H9 (cell line): ENCODE data around the gene GFM2. TPM values are rescaled to one million over a fixed set of nuclear protein-coding genes. Genes with fewer than 3 reads are reported as not detected.

Experiments
- DNase-seq: peaks from one replicate; pipeline ENCODE4 v3.0.0-alpha.2; 2017
- H2AFZ ChIP-seq: one replicate; pipeline ENCODE4 v1.6.1; 2013; ENCODE audit warnings: mild to moderate bottlenecking, low read length, control low read depth, moderate library complexity
- H2AK5ac ChIP-seq: 2 replicates; pipeline ENCODE4 v1.6.1; 2013; ENCODE audit warnings: low read length, control low read depth, mixed read lengths; ENCODE audit not compliant: insufficient read length
- H2BK120ac ChIP-seq: one replicate; pipeline ENCODE4 v1.6.1; 2013; ENCODE audit warnings: low read depth, mild to moderate bottlenecking, low read length, control low read depth, inconsistent platforms; ENCODE audit not compliant: poor library complexity, severe bottlenecking
- H2BK12ac ChIP-seq: 2 replicates; pipeline ENCODE4 v1.6.1; 2013; ENCODE audit warnings: low read length, control low read depth, mixed read lengths, low read depth; ENCODE audit not compliant: insufficient read length
- H2BK15ac ChIP-seq: 2 replicates; pipeline ENCODE4 v1.6.1; 2013; ENCODE audit warnings: low read depth, low read length, control low read depth
- H2BK20ac ChIP-seq: one replicate; pipeline ENCODE4 v1.6.1; 2013; ENCODE audit warnings: low read depth, mild to moderate bottlenecking, low read length, control low read depth, inconsistent platforms; ENCODE audit not compliant: poor library complexity, severe bottlenecking
- H2BK5ac ChIP-seq: 2 replicates; pipeline ENCODE4 v1.6.1; 2013; ENCODE audit warnings: low read length, control low read depth, mixed read lengths; ENCODE audit not compliant: insufficient read length
- H3K14ac ChIP-seq: 2 replicates; pipeline ENCODE4 v1.6.1; 2013; ENCODE audit warnings: low read length, control low read depth; ENCODE audit not compliant: insufficient read depth
- H3K18ac ChIP-seq: 2 replicates; pipeline ENCODE4 v1.6.1; 2013; ENCODE audit warnings: low read depth, mild to moderate bottlenecking, mixed read lengths, low read length, control low read depth; ENCODE audit not compliant: insufficient read length
- H3K23ac ChIP-seq: 2 replicates; pipeline ENCODE4 v1.6.1; 2013; ENCODE audit warnings: low read length, control low read depth, mixed read lengths, low read depth; ENCODE audit not compliant: insufficient read length
- H3K23me2 ChIP-seq: 2 replicates; pipeline ENCODE4 v1.6.1; 2013; ENCODE audit warnings: low read depth, mild to moderate bottlenecking, mixed read lengths, low read length, control low read depth; ENCODE audit not compliant: insufficient read length, poor library complexity, severe bottlenecking
- H3K27ac ChIP-seq: 2 replicates; pipeline ENCODE4 v1.5.1; 2013; ENCODE audit warnings: low read length, control low read depth, mixed read lengths, low read depth; ENCODE audit not compliant: insufficient read length
- H3K27me3 ChIP-seq: 2 replicates; pipeline ENCODE4 v1.6.1; 2013; ENCODE audit warnings: low read length, control low read depth, inconsistent platforms; ENCODE audit not compliant: insufficient read depth
- H3K4ac ChIP-seq: 2 replicates; pipeline ENCODE4 v1.6.1; 2013; ENCODE audit warnings: low read depth, mild to moderate bottlenecking, control low read depth, inconsistent platforms, low read length, moderate library complexity
- H3K4me1 ChIP-seq: 2 replicates; pipeline ENCODE4 v1.6.1; 2013; ENCODE audit warnings: low read length, control low read depth, inconsistent platforms; ENCODE audit not compliant: insufficient read depth
- H3K4me2 ChIP-seq: 2 replicates; pipeline ENCODE4 v1.6.1; 2013; ENCODE audit warnings: low read length, control low read depth, mixed read lengths; ENCODE audit not compliant: insufficient read length, insufficient read depth
- H3K56ac ChIP-seq: 2 replicates; pipeline ENCODE4 v1.6.1; 2013; ENCODE audit warnings: low read depth, mild to moderate bottlenecking, mixed read lengths, low read length, control low read depth; ENCODE audit not compliant: insufficient read length
- H3K79me1 ChIP-seq: 2 replicates; pipeline ENCODE4 v1.6.1; 2013; ENCODE audit warnings: low read depth, mild to moderate bottlenecking, moderate library complexity, low read length, control low read depth, inconsistent platforms; ENCODE audit not compliant: insufficient read depth, poor library complexity, severe bottlenecking
- H3K79me2 ChIP-seq: 2 replicates; pipeline ENCODE4 v1.6.1; 2013; ENCODE audit warnings: low read length, control low read depth, inconsistent platforms; ENCODE audit not compliant: insufficient read depth
- H3K9ac ChIP-seq: 2 replicates; pipeline ENCODE4 v1.6.1; 2013; ENCODE audit warnings: low read length, control low read depth, mixed read lengths; ENCODE audit not compliant: insufficient read length; ENCODE audit errors: extremely low read depth
- H3K9me3 ChIP-seq: one replicate; pipeline ENCODE4 v1.6.1; 2013; ENCODE audit warnings: low read depth, low read length, inconsistent platforms; ENCODE audit not compliant: control insufficient read depth
- H3T11ph ChIP-seq: one replicate; pipeline ENCODE4 v1.6.1; 2013; ENCODE audit warnings: mild to moderate bottlenecking, low read length, control low read depth, inconsistent platforms
- H4K20me1 ChIP-seq: one replicate; pipeline ENCODE4 v1.6.1; 2013; ENCODE audit not compliant: control insufficient read depth, insufficient read length, insufficient read depth
- H4K5ac ChIP-seq: 2 replicates; pipeline ENCODE4 v1.6.1; 2013; ENCODE audit warnings: low read depth, mild to moderate bottlenecking, mixed read lengths, low read length, control low read depth; ENCODE audit not compliant: insufficient read length
- H4K8ac ChIP-seq: replicated peaks from 2 replicates; pipeline ENCODE4 v1.6.1; 2013; ENCODE audit warnings: low read length, control low read depth, mixed read lengths, low read depth; ENCODE audit not compliant: insufficient read length
- H4K91ac ChIP-seq: 2 replicates; pipeline ENCODE4 v1.6.1; 2013; ENCODE audit warnings: low read depth, mild to moderate bottlenecking, moderate library complexity, mixed read lengths, low read length, control low read depth; ENCODE audit not compliant: insufficient read length
- H3K27ac Mint-ChIP-seq, 3 experiments: 2 replicates in 2 of 3; 3 replicates in 1 of 3; pipeline ENCODE4 v1.8.0; 2020 to 2021; ENCODE audit warnings: mixed read lengths in 3 of 3, mild to moderate bottlenecking in 1 of 3, moderate library complexity in 1 of 3
- H3K27me3 Mint-ChIP-seq: 2 replicates; pipeline ENCODE4 v1.8.0; 2021; ENCODE audit warnings: low read depth, mild to moderate bottlenecking, moderate library complexity, mixed read lengths
- H3K36me3 Mint-ChIP-seq, 3 experiments: 2 replicates in 2 of 3; 3 replicates in 1 of 3; pipeline ENCODE4 v1.8.0; 2020 to 2021; ENCODE audit warnings: low read depth in 3 of 3, mixed read lengths in 3 of 3; ENCODE audit not compliant: insufficient read depth in 1 of 3
- H3K4me1 Mint-ChIP-seq, 2 experiments: 2 replicates each; pipeline ENCODE4 v1.8.0; 2020; ENCODE audit warnings: mixed read lengths in 2 of 2
- H3K4me3 Mint-ChIP-seq, 2 experiments: 2 replicates in 1 of 2; 3 replicates in 1 of 2; pipeline ENCODE4 v1.8.0; 2020 to 2021; ENCODE audit warnings: mild to moderate bottlenecking in 2 of 2, mixed read lengths in 2 of 2, moderate library complexity in 1 of 2
- H3K9me3 Mint-ChIP-seq, 2 experiments: 2 replicates in 1 of 2; 3 replicates in 1 of 2; pipeline ENCODE4 v1.8.0; 2020; ENCODE audit warnings: mild to moderate bottlenecking in 2 of 2, mixed read lengths in 2 of 2, moderate library complexity in 1 of 2
- CTCF ChIP-seq: fragments of 200-600 bp; sonication (generic); conservative IDR thresholded peaks from 3 replicates; pipeline ENCODE4 v1.8.0; 2021; ENCODE audit warnings: antibody characterized with exemption, mild to moderate bottlenecking
- WGBS: extraction: QIAGEN DNeasy Blood & Tissue Kit; methylation state at CpG from one replicate; pipeline ENCODE4 v1.1.7; 2013; ENCODE audit warnings: missing lambda C conversion rate, low lambda C conversion rate, mixed read lengths; ENCODE audit not compliant: insufficient read length; ENCODE audit errors: extremely low coverage; 5-methylcytosine and 5-hydroxymethylcytosine counted together
- total RNA-seq: library from RNA; stranded (reverse); gene quantifications from 2 replicates; pipeline ENCODE4 v1.2.1, GENCODE V29; 2021

Gene GFM2
- total RNA-seq, 1 experiment from 2014 or later, result 30.0 TPM

GRCh38 chr5:74722271-74722670 lies 44.6 kb downstream of the GFM2 start:
- WGBS, result no CpG with 5 or more reads among the region's 1 CpG
- Histone ChIP-seq H2BK15ac (no peak overlapping the region), H3K79me2 (no peaks in the 10 kb centered on the region), H4K91ac (no peak overlapping the region), H3K4me2 (no peak overlapping the region), H2BK20ac (no peak overlapping the region), H4K5ac (no peak overlapping the region), H3K79me1 (no peaks in the 10 kb centered on the region), H2AFZ (no peak overlapping the region), H2BK120ac (no peak overlapping the region), H2AK5ac (no peak overlapping the region), H3K23me2 (no peaks in the 10 kb centered on the region), H3K27me3 (no peaks in the 10 kb centered on the region), H3K9me3 (no peaks in the 10 kb centered on the region), H2BK12ac (no peak overlapping the region), H3T11ph (no peak overlapping the region), H3K18ac (no peak overlapping the region), H3K4ac (no peak overlapping the region), H2BK5ac (no peak overlapping the region), H4K8ac (no peak overlapping the region), H3K9ac (no peak overlapping the region), H3K56ac (no peak overlapping the region), H3K14ac (no peak overlapping the region), H3K4me1 (no peaks in the 10 kb centered on the region), H3K23ac (no peak overlapping the region), H3K27ac (no peak overlapping the region), H4K20me1 (no peaks in the 10 kb centered on the region)
- no peaks in the 10 kb centered on the region for H3K27me3 Mint-ChIP-seq
- no peak for DNase-seq
- no peaks in the 10 kb centered on the region for H3K4me1 Mint-ChIP-seq
- no peak overlapping the region for H3K27ac Mint-ChIP-seq
- no peak overlapping the region for H3K4me3 Mint-ChIP-seq
- TF ChIP-seq CTCF, result no peak
- peaks cover 19 to 48% (median 33%) of the 10 kb centered on the region in 3 experiments; a peak in 6 of 7 replicates for H3K36me3 Mint-ChIP-seq
- H3K9me3 Mint-ChIP-seq, result no peaks in the 10 kb centered on the region; a peak in 1 of 5 replicates
